NCI-H2196 treated with DMSO at 0.1 percent for 48 hours (cell line): ENCODE results near the gene SPIN1.
A peak's percentile ranks its signal among the peaks of the same experiment; 100 is the strongest.
"Not testable (repeated sequence)": the region's sequence is repeated elsewhere in the genome, so short reads cannot be mapped to it uniquely, and the experiment has no call there.

ENCODE experiments used
- DNase-seq: peaks from one replicate; lab custom pipeline; 2025; ENCODE audit not compliant: unreplicated experiment; lab: John Stamatoyannopoulos, UW

Gene SPIN1

GRCh38 chr9:88388203-88388885 is at the start of gene SPIN1:
TSS of gene SPIN1 (plus strand) at chr9:88388444. CDS start at chr9:88426540, 38,096 bp downstream.
- peak; percentile 63 for DNase-seq

DNA sequence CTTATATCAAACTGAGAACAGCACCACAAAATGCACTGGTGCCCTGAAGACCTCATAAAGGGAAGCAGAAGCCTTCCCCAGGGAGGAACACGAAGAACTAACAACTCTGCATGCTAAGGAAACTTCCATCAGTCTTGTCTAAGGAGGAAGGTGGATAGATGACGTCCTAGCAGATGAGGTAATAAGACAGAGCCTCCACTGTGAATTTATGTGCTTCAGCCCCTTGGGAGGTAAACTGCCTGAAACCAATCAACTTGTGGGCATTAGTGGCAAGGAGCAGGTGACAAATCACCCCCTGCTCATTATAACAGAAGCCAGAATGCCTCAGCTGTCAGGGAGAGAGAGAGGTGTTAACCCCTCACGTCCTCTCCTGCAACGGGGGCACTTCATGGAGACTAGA is 48.9 kb upstream of the SPIN1 start:
- no peak for DNase-seq

DNA sequence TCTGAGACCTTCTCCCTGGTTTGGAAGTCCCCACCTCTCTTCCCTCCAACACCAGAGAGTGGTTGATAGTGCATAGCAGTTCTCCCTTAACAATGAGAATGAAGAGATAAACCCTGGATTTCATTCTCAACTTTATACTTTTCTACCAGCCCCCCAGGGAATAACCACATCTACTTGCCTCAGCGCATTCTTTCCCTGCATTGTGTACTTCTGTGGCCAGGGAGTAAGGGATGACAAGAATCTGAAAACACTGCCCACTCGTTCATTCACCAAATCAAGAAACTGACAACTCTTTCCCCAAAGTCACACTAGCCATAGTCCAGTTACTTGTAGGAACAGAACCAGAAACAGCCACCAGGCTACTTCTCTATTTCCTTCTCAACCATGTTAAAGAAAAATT is 46.0 kb upstream of the SPIN1 start:
- DNase-seq, result no peak

DNA sequence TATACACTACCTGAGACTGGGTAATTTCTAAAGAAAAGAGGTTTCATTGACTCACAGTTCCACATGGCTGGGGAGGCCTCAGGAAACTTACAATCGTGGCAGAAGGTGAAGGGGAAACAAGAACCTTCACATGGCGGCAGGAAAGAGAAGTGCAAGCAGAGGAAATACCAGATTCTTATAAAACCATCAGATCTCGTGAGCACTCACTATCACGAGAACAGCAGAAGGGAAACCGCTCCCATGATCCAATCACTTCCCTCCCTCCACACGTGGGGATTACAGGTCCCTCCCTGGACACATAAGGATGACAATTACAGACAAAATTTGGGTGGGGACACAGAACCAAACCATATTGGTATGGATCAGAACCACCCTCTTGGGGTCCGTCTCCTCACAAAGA is 44.2 kb upstream of the SPIN1 start:
- DNase-seq, result no peak

GRCh38 chr9:88350354-88350753 is 37.9 kb upstream of the SPIN1 start:
- DNase-seq, result not testable (repeated sequence)

GRCh38 chr9:88355166-88355565 is 33.1 kb upstream of the SPIN1 start:
- no peak for DNase-seq

DNA sequence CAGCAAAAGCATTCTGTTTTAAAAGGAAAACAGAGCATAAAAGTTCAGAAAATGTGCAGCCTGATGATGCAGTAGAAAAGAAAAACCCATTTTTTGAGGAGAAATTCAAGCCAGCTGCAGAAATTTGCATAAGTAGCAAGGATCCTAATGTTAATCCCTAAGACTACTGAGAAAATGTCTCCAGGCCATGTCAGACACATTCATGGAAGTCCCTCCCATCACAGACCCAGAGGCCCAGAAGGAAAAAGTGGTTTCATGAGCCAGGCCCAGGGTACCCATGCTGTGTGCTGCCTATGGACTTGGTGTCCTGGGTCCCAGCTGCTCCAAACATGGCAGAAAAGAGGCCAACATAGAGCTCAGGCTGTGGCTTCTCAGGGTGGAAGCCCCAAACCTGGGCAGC is 31.0 kb upstream of the SPIN1 start:
- not testable (repeated sequence) for DNase-seq

DNA sequence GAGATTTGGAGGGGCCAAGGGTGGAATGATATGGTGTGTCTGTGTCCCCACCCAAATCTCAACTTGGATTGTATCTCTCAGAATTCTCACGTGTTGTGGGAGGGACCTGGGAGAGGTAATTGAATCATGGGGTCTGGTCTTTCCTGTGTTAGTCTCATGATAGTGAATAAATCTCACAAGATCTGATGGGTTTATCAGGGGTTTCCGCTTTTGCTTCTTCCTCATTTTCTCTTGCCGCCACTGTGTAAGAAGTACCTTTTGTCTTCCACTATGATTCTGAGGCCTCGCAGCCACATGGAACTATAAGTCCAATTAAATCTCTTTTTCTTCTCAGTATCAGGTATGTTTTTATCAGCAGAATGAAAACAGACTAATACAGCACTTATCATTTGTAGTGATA is 29.5 kb upstream of the SPIN1 start:
- DNase-seq, result no peak

GRCh38 chr9:88359974-88360373 is 28.3 kb upstream of the SPIN1 start:
- DNase-seq, result no peak

GRCh38 chr9:88362681-88363080 is 25.6 kb upstream of the SPIN1 start:
- no peak for DNase-seq

DNA sequence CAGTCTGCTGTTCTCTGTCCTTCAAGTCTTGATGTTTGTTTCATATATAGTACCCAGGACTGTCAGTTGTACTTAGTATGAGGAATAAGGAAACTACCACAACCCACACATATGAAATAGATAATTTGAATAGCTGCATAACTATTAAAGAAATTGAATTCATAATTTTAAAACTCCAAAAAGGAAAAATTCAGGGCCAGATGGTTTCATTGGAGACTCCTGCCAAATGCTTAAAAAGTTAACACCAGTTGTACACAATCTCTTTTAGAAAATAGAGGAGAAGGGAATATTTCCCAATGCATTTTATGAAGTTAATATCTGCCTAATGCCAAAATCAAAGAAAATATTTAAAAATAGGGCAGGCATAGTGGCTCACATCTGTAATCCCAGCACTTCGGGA is 24.6 kb upstream of the SPIN1 start:
- DNase-seq, result no peak

GRCh38 chr9:88364706-88365105 is 23.5 kb upstream of the SPIN1 start:
- no peak for DNase-seq

GRCh38 chr9:88370346-88370745 is 17.9 kb upstream of the SPIN1 start:
- no peak for DNase-seq

GRCh38 chr9:88372103-88372654 is 16.1 kb upstream of the SPIN1 start:
- DNase-seq, result no peak

DNA sequence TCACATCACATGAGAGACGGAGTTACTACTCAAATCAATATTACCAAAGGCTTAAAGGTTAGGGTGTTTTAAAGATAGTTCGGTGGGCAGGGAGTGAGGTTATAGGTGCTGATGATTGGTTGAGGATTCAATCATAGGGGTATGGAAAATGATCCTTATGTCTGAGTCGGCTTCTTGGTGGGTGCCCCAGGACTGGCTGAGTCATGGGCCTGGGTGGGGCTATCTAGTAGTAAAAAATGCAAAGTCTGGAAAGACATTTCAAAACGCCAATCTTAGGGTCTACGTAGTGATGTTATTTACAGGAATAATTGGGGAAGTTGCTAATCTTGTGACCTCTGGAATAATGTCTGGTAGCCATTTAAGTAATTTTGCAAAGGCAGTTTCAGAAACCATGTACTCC is 15.2 kb upstream of the SPIN1 start:
- DNase-seq, result no peak

DNA sequence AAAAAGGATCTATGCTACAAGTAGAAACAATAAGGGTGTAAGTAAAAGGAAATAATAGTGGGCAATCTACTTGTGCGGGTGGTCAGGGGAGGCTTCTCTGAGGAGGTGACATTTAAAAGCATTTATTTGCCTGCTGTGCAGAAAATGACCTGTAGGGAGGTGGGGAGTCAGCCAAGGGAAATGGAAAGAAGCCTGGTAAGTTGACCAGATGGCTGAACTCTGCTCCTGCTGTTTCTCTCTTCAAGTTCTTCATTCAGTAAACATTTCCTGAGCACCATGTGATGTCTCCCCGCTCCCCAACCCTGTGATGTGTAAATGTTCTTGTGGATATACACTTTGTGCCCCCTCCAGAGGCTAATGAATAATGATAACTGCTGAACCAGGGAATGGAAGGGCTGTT is 9.9 kb upstream of the SPIN1 start:
- no peak for DNase-seq

DNA sequence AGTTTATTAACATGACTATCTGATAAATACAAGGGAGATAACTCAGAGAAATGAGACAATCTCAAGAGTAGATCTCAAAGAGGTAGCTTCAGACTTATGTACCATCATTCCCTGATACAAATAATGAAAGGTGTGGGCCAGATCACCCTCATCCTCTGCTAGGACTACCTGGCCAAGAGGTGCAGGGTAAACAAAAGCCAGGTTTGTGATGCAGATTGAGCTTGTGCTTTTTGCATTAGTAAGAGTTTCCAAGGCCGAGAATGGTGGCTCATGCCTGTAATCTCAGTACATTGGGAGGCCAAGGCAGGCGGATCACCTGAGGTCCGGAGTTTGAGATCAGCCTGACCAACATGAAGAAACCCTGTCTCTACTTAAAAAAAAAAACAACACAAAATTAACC is 8.9 kb upstream of the SPIN1 start:
- DNase-seq, result no peak

DNA sequence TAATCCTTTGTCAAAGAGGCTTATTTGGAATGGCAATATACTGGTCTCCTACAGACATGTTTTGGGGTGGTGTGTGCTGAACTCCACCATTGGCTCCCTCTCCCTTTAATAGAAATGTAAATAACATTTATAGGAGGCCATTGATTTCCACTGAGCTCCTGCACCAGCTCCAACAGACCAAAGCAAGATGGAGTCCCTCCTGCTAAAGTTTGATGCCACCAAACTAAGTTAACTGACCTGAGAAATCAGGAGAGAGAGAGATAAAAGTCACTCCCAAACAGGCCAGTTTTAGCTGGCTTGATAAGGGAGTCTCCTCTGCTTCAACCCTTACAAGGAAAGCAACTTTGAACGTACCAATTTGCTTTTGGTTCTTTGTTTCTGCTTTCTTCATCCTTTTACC is 8.1 kb upstream of the SPIN1 start:
- DNase-seq, result no peak

DNA sequence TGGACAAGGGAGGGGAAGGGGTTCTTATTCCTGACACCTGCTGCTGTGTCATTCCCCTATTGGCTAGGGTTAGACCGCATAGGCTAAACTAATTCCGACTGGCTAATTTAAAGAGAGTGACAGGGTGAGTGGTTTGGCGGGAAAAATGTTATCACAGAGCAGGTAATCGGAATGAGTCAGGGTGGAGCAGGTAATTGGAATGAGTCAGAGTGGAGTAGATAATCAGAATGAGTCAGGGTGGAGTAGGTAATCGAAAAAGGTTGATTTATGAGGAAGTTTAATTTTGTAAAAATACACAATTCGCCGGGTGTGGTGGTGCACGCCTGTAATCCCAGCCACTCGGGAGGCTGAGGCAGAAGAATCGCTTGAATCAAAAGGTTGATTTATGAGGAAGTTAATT is 6.9 kb upstream of the SPIN1 start:
- DNase-seq, result not testable (repeated sequence)

- no peak for DNase-seq
Measured at GRCh38 chr9:88383176-88383575, 5.1 kb upstream of the SPIN1 start.

GRCh38 chr9:88386137-88386536 is 2.1 kb upstream of the SPIN1 start:
- not testable (repeated sequence) for DNase-seq

- peak; percentile 59 for DNase-seq
Measured at GRCh38 chr9:88387036-88387551, 1.1 kb upstream of the SPIN1 start.
